ENCODE results near the gene RPS19BP1.

The RPS19BP1 gene

GRCh38 chr22:39503630-39504029 lies 28.9 kb downstream of the RPS19BP1 start:
- no peak for DNase-seq (ENCODE audit: low read depth in 2 of 2)

GRCh38 chr22:39502789-39503409 lies 29.6 kb downstream of the RPS19BP1 start:
- peak in 1 of 2 donors; percentile 26 for DNase-seq (ENCODE audit: low read depth in 2 of 2)
- peak overlapping the region; percentile 74 to 85 for H3K4me3 ChIP-seq (replicated peaks in 1 of 2; ENCODE audit: low read depth in 2 of 2, low read length in 2 of 2)
- no peak for TF ChIP-seq CTCF (IDR thresholded peaks at IDR 0.05; ENCODE audit: low read depth, low read length)

More at GRCh38 chr22:39503630-39504029, 28.9 kb downstream of the RPS19BP1 start:
- H3K4me3 ChIP-seq (replicated peaks in 1 of 2; ENCODE audit: low read depth in 2 of 2, low read length in 2 of 2): peak overlapping the region in 1 of 2 donors; percentile 85
- no peak for TF ChIP-seq CTCF (IDR thresholded peaks at IDR 0.05; ENCODE audit: low read depth, low read length)

- no peak for TF ChIP-seq CTCF (IDR thresholded peaks at IDR 0.05; ENCODE audit: low read depth, low read length)
- DNase-seq (ENCODE audit: low read depth in 2 of 2): peak; percentile 96 to 97
- H3K4me3 ChIP-seq (replicated peaks in 1 of 2; ENCODE audit: low read depth in 2 of 2, low read length in 2 of 2): peak within 1 kb of the TSS; percentile 74 to 85
Measured at GRCh38 chr22:39502109-39502788, 30.3 kb downstream of the RPS19BP1 start, which contains the start of gene MIEF1. MIEF1 (plus strand) TSS chr22:39502290; CDS start chr22:39511295, 9,005 bp downstream.

GRCh38 chr22:39501644-39502108 lies 30.9 kb downstream of the RPS19BP1 start:
- no peak for TF ChIP-seq CTCF (IDR thresholded peaks at IDR 0.05; ENCODE audit: low read depth, low read length)
- H3K4me3 ChIP-seq (replicated peaks in 1 of 2; ENCODE audit: low read depth in 2 of 2, low read length in 2 of 2): peak overlapping the region; percentile 74 to 85
- no peak for DNase-seq (ENCODE audit: low read depth in 2 of 2)

- TF ChIP-seq CTCF (IDR thresholded peaks at IDR 0.05; ENCODE audit: low read depth, low read length): no peak
- H3K4me3 ChIP-seq (replicated peaks in 1 of 2; ENCODE audit: low read depth in 2 of 2, low read length in 2 of 2): no peak overlapping the region
Measured at GRCh38 chr22:39500101-39500500, 32.4 kb downstream of the RPS19BP1 start.

GRCh38 chr22:39498802-39499201 lies 33.7 kb downstream of the RPS19BP1 start:
- TF ChIP-seq CTCF (IDR thresholded peaks at IDR 0.05; ENCODE audit: low read depth, low read length): no peak
- no peak overlapping the region for H3K4me3 ChIP-seq (replicated peaks in 1 of 2; ENCODE audit: low read depth in 2 of 2, low read length in 2 of 2)
- DNase-seq (ENCODE audit: low read depth in 2 of 2): no peak

More at GRCh38 chr22:39500101-39500500, 32.4 kb downstream of the RPS19BP1 start:
- DNase-seq (ENCODE audit: low read depth in 2 of 2): no peak
